HepG2 (cell line): ENCODE data around the gene TRAPPC3.

ENCODE experiments used
- HMG20B ChIP-seq: conservative IDR thresholded peaks from 2 replicates; pipeline ENCODE4 v1.6.1; 2016; ENCODE audit warnings: missing genetic modification reagents, missing compliant biosample characterization
- IRF2 ChIP-seq: IDR thresholded peaks from 2 replicates; pipeline ENCODE4 v1.6.1; 2018; ENCODE audit warnings: missing genetic modification reagents, missing compliant biosample characterization
- JARID2 ChIP-seq: sonication (generic); formaldehyde crosslinking; IDR thresholded peaks from 2 replicates; pipeline ENCODE4 v1.8.1; 2023; ENCODE audit warnings: missing genetic modification reagents, inconsistent platforms; ENCODE audit not compliant: insufficient replicate concordance
- PHF8 ChIP-seq: sonication (generic); formaldehyde crosslinking; IDR thresholded peaks from 2 replicates; pipeline ENCODE4 v1.5.0; 2020; ENCODE audit warnings: missing genetic modification reagents
- TF ChIP-seq, protein P1 (sequence below): IDR thresholded peaks from 2 replicates; pipeline ENCODE4 v1.6.1; 2016
- TF ChIP-seq, protein P2 (sequence below): sonication (generic); formaldehyde crosslinking; IDR thresholded peaks from 2 replicates; pipeline ENCODE4 v1.8.1; 2023; ENCODE audit warnings: mild to moderate bottlenecking, missing genetic modification reagents, borderline replicate concordance

DNA sequence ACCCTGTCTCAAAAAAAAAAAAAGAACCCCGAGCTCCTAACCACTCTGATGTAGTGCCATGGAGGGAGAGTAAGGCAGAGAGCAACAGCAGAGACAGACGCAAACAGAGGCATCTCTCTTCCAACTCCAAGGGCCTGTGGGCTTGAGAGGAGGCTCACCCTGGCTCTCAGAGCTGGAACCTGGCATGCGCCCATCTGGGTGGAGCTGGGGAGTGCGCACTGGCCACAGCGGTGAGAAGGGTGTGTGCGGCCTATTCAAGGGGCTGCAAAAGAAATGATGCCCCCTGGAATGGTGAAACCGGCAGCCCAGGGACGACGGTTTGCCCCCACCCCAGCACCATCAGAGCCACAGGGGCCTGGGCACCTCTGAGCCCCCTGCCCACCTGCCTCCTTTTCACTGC, 41.9 kb downstream of the TRAPPC3 start:
- TF ChIP-seq, protein P1, sequence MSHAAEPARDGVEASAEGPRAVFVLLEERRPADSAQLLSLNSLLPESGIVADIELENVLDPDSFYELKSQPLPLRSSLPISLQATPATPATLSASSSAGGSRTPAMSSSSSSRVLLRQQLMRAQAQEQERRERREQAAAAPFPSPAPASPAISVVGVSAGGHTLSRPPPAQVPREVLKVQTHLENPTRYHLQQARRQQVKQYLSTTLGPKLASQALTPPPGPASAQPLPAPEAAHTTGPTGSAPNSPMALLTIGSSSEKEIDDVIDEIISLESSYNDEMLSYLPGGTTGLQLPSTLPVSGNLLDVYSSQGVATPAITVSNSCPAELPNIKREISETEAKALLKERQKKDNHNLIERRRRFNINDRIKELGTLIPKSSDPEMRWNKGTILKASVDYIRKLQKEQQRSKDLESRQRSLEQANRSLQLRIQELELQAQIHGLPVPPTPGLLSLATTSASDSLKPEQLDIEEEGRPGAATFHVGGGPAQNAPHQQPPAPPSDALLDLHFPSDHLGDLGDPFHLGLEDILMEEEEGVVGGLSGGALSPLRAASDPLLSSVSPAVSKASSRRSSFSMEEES (CRISPR knock-in tag) = no peak
- TF ChIP-seq, protein P2, sequence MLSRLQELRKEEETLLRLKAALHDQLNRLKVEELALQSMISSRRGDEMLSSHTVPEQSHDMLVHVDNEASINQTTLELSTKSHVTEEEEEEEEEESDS = no peak
- TF ChIP-seq HMG20B (CRISPR knock-in tag) (no peak), JARID2 (CRISPR knock-in tag) (no peak), IRF2 (CRISPR knock-in tag) (no peak), PHF8 (CRISPR knock-in tag) (no peak)
